Suppressor macrophage treated with lipopolysaccharide for 4 hours (primary cell): Measurements from ENCODE around the gene UFSP1.
A peak's percentile ranks its signal among the peaks of the same experiment; 100 is the strongest.
"Not testable (repeated sequence)": the region's sequence is repeated elsewhere in the genome, so short reads cannot be mapped to it uniquely, and the experiment has no call there.

Experiments
- DNase-seq: peaks from one replicate; pipeline ENCODE4 v3.0.0-alpha.2; 2020

Gene UFSP1

DNA sequence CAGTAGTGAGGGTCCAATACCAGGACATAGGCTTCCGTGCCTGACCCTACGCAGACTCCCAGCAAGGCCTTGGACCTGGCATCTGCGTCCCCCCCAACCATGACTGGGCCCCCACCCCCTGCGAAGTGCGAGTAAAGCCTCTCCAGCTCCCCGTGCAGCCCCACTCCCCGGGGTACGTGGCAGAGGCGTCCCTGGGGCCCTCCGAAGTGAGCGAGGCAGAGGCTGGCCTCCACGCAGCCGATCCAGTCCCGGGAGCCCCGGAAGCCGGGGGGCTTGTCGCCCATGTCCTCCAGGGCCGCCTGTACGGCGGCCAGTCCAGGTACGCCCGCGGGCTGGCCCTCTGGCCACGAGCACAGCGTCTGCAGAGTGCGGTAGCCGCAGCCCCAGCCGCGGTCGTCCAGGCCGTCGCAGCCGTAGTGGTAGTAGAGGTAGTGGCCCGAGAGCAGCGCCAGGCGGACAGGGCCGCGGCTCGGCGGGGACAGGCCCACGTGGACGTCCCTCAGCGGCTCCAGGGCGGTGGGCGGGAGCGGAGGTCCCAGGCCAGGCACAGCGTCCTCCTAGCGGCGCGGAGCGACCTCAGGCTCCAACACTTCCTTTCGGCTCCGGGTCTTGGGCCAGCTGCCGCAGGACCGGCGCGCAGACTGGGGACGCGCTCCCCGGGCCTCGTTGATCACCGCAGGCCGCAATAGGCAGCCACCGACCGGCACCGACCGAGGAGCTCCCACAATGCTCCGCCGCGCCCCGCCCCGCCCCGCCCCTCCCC, at the start of gene UFSP1:
Gene UFSP1, minus strand, starts transcription at position 728 of the 763 bp plus-strand sequence. Its CDS starts 444 bp downstream, at position 284.
- no peak for DNase-seq

GRCh38 chr7:100936167-100936566, 46.7 kb upstream of the UFSP1 start:
- DNase-seq: not testable (repeated sequence)

GRCh38 chr7:100935381-100935780, 45.9 kb upstream of the UFSP1 start:
- not testable (repeated sequence) for DNase-seq

DNA sequence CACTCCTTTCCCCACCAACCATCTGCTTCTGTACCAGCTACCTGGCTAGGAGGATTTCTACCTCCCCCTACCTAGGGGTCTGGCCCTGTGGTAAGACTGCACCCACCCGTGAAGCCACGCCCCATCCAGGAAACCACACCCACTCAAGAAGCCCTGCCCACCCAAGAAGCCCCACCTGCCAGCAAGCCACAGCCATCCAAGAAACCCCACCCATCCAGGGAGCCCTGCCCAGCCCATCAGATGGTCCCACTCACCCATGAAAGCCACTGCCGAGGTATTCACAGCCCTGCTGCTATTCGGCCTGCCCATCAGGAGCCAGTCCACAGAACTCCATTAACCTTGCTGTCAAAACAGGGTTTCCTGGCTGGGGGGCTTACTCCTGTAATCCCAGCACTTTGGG, 44.2 kb upstream of the UFSP1 start:
- no peak for DNase-seq

DNA sequence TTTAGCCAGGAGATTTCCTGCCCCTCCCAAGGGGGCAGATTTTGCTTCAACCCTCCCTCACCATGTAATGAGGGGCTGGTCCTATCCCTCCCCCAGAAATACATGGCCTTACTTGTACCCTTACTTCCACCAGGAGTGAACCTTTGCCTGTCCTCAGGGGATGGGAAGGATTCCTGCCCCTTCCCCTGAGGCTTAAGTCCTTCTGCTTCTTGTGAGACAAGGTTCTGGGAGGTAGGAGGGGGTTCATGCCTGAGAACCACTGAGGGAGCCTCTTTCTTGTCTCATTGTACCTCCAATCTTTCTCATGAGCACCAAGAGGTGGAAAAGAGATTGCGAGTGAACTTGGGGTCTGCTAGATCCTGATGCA, 40.3 kb upstream of the UFSP1 start:
- DNase-seq: no peak

- not testable (repeated sequence) for DNase-seq
Observed at GRCh38 chr7:100923616-100924015, 34.1 kb upstream of the UFSP1 start.

DNA sequence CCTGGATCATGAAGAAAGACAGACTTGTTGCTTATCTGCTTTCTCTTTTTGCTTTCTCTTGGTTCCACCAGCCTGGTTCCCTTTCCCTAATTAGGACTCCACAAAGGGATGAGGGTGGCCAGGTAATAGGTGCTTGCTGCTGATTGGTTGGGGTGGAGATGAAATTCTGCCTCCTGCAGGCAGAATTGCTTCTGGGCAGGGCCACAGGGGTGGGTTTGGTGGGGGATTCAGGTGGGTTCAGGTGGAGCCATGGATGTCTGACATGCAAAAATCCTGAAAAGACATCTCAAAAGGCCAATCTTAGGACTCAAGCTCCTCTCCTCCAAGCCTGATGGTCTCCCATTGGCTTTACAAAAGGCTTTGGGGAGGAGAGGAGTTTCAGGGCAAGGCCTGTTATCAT, 31.5 kb upstream of the UFSP1 start:
- DNase-seq: no peak

GRCh38 chr7:100919779-100920437, 30.4 kb upstream of the UFSP1 start:
- DNase-seq: not testable (repeated sequence)

- not testable (repeated sequence) for DNase-seq
Observed at GRCh38 chr7:100919335-100919734, 29.8 kb upstream of the UFSP1 start.

DNA sequence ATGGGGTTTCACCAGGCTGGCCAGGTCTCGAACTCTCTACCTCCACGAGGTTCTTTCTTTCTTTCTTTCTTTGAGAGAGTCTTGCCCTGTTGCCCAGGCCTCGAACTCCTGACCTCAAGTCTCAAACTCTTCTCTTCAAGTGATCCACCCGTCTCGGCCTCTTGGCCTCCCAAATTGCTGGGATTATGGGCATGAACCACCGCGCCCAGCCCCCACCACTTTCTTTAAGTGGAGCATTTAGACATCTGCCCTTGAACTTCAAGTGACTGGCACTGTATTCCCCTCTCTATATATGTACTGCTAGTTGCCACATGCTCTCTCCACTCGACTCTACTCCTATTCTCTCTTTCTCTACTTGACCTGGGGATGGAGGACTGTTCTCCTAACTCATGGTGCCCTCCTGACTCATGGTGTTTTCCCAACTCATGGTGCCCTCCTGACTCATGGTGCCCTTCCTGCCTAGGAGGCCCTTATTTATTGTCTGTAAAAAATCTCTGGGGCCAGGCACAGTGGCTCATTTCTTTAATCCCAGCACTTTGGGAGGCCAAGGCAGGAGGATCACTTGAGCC, 25.4 kb upstream of the UFSP1 start:
- peak; percentile 95 for DNase-seq

- DNase-seq: no peak
Observed at GRCh38 chr7:100914208-100914878, 24.8 kb upstream of the UFSP1 start.

DNA sequence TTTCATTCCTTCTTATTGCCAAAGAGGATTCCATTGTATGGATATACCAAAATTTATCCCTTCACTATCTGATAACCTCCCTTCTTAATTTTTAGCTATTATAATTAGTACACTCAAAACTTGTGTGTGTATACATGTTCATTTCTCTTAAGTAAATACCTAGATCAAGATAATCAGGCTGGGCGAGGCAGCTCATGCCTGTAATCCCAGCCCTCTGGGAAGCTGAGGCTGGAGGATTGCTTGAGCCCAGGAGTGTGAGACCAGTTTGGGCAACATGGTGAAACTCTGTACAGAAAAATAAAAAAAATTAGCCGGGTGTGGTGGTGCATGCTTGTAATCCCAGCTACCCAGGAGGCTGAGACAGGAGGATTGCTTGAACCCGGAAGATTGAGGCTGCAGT, 22.0 kb upstream of the UFSP1 start:
- no peak for DNase-seq

DNA sequence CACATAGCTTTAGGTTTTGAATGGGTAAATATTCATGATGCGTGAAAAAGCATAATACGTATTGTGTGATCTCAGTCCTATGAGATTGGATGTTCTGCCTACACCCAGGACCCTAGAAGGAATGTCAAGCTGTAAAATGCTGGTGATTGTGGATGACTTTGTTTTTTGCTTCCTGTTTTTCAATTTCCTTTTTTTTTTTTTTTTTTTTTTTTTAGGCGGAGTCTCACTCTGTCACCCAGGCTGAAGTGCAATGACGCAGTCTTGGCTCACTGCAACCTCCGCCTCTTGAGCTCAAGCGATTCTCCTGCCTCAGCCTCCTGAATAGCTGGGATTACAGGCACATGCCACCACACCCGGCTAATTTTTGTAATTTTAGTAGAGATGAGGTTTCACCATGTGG, 20.9 kb upstream of the UFSP1 start:
- peak; percentile 84 for DNase-seq

DNA sequence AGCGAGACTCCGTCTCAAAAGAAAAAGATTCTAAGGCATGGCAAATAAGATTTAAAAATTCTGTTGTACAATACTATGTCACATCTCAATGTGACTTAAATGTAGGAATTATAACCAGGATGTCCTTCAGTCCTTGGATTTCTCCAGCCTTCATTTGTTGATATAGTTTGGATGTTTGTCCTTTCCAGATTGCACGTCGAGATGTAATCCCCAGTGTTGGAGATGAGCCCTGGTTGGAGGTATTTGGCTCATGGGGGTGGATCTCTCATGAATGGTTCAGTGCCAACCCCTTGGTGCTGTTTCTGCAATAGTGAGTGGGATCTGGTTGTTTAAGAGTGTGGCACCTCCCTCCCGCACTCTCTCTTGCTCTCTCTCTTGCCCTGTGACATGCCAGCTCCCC, 19.0 kb upstream of the UFSP1 start:
- DNase-seq: no peak

DNA sequence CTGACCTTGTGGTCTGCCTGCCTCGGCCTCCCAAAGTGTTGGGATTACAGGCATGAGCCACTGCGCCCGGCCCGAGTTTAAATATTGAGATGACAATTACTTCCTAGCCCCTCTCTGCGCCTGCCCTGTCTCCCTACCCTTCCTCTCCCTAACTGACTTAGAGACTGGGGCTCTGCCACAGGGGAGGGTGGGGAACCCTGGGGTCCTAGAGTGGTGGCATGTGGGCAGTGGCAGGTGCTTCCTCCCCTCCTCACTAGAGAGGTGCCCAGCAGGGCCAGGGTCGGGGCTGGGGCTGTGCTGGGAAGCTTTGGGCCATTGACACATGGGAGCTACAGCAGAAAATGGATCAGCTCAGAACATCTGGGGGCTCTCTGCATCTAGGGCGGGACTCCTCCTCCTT, 13.1 kb upstream of the UFSP1 start:
- no peak for DNase-seq

- no peak for DNase-seq
Observed at GRCh38 chr7:100901921-100902332, 12.4 kb upstream of the UFSP1 start.

DNA sequence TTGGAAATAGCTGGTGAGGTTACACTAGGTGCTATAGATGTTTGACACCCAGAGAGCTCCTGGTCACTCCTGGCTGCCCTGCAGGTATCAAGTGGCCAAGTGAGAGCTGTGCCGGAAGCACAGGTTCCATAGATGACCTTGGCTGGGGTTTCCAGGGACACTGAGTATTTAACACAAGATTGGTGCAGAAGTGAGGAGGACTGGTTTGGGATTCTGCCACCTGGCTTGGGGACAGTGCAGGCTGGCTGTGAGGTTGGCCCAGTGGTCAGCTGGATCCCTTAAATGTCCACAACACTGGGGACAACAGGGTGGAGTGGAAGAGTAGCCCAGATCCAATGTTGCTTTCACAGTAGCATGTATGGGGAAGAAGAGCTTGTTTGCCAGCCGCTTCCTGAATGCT, 11.5 kb upstream of the UFSP1 start:
- no peak for DNase-seq

- no peak for DNase-seq
Observed at GRCh38 chr7:100899432-100899831, 9.9 kb upstream of the UFSP1 start.

DNA sequence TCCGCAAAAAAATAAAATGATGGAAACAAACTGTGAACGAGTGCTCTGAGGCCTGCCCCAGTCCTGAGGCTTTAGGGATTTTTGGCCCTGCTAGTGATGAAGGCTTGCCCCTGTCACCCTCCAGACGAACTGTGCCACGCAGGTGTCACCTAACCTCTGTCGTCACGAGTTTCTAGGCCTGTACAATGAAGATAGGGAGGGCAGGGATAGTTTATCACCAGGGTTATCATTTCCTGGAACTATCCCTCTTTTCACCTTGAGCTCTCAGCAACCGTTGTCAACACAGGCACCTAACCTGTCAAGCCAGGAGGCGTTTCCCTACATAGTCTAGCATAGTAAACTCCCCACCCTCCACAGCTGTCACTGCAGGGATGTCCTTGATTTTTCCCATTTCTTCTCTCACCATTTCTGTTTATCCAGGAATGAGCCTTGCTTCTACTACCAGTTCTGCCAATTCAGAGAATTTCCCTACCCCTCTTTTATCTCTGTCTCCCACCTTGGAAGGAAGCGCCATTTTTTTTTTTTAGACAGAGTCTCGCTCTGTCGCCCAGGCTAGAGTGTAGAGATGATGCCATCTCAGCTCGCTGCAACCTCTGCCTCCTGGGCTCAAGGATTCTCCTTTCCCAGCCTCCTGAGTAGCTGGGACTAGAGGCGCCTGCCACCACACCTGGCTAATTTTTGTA, 8.4 kb upstream of the UFSP1 start:
- no peak for DNase-seq

DNA sequence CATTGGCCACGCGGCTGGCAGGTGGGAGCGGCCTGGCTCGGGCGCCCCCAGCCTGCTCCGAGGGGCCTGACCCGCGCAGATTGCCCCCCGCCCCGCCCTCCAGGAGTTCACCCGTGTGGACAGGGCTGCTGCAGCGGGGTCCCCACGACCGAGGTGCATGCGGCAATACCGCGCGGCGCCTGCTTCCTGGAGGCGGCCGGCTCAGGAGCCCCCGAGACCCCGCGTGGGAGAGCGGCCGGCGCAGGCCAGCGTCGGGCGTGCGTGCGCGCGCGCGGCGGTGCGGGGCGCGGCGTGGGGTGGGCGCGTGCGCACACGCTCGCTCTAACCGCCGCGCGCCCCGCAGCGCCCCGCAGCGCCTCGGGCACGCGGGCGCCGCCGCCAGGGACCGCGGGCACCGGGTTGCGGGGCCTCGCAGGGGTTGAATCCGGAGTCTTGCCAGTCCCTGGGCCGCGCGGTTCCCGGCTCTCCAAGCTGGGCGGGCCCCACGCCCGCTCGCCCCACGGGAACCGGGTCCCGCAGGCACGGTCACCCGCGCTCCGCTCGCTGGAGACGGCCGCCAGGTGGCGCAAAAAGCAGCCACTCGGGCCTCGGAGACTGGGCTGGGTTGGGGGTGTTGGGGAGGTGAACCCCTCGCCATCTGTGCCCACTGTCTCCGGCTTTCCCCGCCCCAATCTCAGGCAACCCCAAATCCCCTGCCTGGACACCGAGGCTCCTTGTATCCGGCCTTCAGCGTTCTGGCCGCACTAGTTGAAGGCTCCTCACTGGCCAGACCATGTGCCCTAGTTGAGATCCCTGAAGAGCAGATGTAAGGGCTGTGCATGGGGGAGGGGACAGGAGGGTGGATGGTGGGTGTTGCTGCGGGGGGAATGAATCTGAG, 7.5 kb upstream of the UFSP1 start:
- peak; percentile 48 for DNase-seq

GRCh38 chr7:100895956-100896731, 6.6 kb upstream of the UFSP1 start:
- peak; percentile 66 for DNase-seq

GRCh38 chr7:100895701-100895955, 6.1 kb upstream of the UFSP1 start, which contains the start of gene ACHE:
Gene ACHE (minus strand): TSS chr7:100895888. CDS start chr7:100894232, 1,656 bp downstream.
- no peak for DNase-seq
